ENCODE measurements around the gene CST9.
A peak's percentile ranks its signal among the peaks of the same experiment; 100 is the strongest.
"Not testable (repeated sequence)": the region's sequence is repeated elsewhere in the genome, so short reads cannot be mapped to it uniquely, and the experiment has no call there.

CST9 gene

DNA sequence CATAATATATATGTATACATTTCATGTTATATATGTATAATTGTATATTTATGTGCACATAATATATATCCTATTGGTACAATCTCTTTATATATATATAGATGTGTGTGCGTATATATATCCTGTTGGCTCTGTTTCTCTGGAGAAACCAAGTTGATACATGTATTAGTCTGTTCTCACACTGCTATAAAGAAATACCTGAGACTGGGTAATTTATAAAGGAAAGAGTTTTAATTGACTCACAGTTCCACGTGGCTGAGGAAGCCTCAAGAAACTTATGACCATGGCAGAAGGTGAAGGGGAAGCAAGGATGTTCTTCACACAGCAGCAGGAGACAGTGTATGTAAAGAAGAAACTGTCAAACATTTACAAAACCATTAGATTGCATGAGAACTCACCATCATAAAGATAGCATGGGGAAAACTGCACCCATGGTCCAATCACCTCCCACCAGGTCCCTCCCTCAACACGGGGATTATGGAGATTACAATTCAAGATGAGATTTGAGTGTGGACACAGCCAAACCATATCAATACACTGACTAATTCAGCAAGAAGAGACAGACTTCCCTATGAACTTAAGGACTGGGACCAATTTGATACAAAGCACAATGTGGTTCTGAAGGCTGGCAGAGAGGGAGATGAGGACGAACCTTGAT, 18.1 kb upstream of the CST9 start:
- DNase-seq (ENCODE audit: low read depth in 2 of 2) = no peak

- DNase-seq (ENCODE audit: low read depth in 2 of 2) = no peak
Measured at GRCh38 chr20:23622839-23623343, 17.2 kb upstream of the CST9 start.

GRCh38 chr20:23622401-23622800, 16.7 kb upstream of the CST9 start:
- DNase-seq (ENCODE audit: low read depth in 2 of 2) = not testable (repeated sequence)

DNA sequence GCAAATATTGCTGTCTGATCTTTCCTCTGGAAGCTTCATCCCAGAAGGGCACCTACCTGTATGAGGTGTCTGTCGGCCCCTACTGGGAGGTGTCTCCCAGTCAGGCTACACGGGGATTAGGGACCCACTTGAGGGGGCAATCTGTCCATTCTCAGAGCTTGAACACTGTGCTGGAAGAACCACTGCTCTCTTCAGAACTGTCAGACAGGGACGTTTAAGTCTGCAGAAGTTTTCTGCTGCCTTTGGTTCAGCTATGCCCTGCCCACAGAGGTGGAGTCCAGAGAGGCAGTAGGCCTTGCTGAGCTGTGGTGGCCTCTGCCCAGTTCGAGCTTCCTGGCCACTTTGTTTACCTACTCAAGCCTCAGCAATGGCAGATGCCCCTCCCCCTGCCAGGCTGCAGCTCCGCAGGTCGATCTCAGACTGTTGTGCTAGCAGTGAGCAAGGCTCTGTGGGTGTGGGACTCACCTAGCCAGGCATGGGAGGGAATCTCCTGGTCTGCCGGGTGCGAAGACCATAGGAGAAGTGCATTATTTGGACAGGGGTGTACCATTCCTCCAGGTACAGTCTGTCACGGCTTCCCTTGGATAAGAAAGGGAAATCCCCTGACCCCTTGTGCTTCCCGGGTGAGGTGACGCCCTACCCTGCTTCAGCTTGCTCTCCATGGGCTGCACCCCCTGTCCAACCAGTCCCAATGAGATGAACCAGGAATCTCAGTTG, 15.1 kb upstream of the CST9 start:
- not testable (repeated sequence) for DNase-seq (ENCODE audit: low read depth in 2 of 2)

DNA sequence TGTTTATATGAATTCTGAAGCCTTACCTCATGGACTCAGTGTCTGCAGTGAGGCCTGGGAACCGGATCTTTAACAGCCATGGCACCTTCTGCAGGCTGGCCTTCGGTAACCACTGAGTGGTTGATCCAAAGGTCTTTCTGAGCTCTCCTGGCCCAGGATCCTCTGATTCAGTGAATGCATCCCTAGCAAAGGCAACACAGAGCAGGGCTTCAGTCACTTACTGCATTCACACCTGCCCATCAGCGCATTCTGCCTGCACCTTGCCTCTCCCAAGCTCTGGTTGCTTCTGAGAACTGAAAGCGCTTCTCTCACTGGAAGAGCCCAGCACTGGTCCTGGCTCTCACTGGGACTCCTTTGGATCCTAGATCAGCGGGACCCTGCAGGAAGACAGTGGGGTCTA, 8.4 kb upstream of the CST9 start:
- DNase-seq (ENCODE audit: low read depth in 2 of 2) = no peak

GRCh38 chr20:23613676-23614075, 8.0 kb upstream of the CST9 start:
- DNase-seq (ENCODE audit: low read depth in 2 of 2) = no peak

DNA sequence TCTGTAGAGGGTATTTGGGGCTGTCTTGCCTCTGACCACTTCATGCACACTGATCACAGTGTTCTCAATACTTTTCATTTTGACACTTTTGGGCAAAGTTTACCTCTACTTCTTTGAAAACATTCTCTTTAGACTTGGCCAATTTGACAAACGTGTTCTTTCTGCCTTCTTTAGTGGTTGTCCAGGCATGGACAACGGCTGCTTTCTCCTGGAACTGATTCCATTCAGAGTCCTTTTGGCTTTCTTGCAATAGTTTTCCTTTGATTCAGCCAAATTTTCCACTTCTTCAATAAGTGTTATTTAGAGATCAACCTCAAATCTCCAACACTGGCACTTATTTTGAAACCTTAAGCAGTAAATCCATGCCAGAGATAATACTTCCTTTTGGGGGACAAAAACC, 6.7 kb upstream of the CST9 start:
- DNase-seq (ENCODE audit: low read depth in 2 of 2) = no peak

GRCh38 chr20:23609486-23610109, 3.9 kb upstream of the CST9 start:
- DNase-seq (ENCODE audit: low read depth in 2 of 2) = no peak

GRCh38 chr20:23608251-23608846, 2.6 kb upstream of the CST9 start:
- DNase-seq (ENCODE audit: low read depth in 2 of 2) = no peak

GRCh38 chr20:23607497-23608245, 2.0 kb upstream of the CST9 start:
- DNase-seq (ENCODE audit: low read depth in 2 of 2) = no peak

GRCh38 chr20:23606652-23607049, 934 bp upstream of the CST9 start:
- DNase-seq (ENCODE audit: low read depth in 2 of 2) = peak; percentile 20 to 66

- DNase-seq (ENCODE audit: low read depth in 2 of 2) = no peak
Measured at GRCh38 chr20:23604306-23604705, 1.4 kb downstream of the CST9 start.

DNA sequence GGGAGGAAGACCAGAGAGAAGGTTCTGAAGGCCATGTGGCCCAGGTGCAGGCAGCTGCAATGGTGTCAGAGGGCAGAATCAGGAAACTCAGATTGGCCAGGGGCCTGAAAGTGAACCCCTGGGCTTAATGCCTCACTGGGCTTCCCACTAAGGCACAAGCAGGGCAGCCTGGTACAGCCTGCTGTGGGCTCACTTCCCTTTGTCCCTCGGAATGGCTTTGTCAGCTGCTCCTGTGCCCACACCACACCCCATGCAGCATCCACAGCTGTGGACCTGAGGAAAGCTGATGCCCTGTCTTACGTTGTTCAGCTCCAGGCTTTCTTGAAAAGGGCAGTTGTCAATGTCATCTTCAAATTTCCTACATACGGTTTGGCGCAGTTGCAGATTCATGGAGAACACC, 2.4 kb downstream of the CST9 start:
- DNase-seq (ENCODE audit: low read depth in 2 of 2) = no peak

- no peak for DNase-seq (ENCODE audit: low read depth in 2 of 2)
Measured at GRCh38 chr20:23602699-23603098, 3.0 kb downstream of the CST9 start.

DNA sequence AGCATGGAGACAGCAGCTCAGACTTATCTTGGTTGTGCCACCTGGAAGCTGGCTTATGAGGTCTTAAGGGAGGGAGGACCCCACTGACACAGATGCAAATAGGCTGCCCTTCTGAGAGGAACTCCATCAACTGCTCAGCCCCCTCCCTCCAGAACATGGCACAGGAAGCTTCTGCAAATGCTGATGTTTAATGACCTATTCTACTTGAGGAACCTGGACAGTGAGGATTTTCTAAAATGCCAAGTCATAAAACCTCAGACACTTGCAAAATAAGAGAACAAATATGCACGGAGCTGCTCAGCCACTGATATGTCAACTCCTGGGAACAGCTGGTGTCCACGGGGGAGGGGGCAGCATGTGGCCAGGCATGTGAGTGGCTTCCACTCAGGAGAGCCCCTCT, 3.5 kb downstream of the CST9 start:
- no peak for DNase-seq (ENCODE audit: low read depth in 2 of 2)

- no peak for DNase-seq (ENCODE audit: low read depth in 2 of 2)
Measured at GRCh38 chr20:23601715-23602114, 4.0 kb downstream of the CST9 start.

DNA sequence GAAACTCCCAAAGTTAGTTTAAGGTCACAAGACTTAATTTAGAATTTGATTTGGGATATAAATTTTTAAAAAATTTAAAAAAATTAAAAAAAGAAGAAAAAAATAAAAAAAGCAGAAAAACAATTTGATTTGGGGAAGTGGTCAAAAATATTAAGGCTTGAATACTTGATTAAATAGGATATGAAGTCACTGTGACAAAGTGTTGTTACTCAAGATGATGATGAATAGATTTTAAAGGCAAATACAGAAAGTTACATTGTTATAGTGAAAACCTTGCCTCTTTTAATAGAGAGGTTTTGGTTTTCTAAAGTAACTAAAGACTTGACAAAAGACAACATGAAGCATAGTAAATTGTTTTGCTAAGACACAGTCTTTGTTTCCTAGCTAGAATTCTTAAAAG, 7.2 kb downstream of the CST9 start:
- DNase-seq (ENCODE audit: low read depth in 2 of 2) = no peak

DNA sequence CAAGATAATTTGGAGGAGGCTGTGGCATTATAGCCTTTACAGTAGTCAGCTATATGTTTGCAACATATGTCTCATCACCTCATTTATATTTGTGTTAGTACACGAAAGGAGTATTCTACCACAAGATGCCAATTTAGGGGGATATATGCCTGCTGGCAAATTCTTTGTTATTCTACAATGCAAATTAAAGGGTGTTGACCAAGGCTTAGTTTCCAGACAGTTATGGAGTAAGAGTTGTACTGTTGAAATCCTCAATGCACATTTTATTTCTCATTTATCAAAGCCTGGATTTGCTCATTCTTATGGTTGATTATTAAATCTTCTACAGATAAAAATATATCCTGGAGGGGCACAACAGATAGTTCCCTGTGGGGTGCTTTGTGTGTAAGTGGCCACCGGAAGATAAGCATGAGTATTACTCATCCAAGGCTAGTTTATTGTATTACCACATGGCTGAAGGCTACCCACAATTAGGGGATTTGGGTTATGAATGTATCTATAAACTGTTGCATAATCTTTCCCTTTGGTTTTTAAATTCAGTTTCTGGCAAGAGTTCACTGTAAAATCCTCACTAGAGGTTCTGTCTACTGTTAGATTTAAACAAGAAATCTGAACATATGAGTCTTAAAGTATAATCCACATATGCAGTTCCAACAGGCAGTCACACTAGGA, 9.0 kb downstream of the CST9 start:
- DNase-seq (ENCODE audit: low read depth in 2 of 2) = no peak

DNA sequence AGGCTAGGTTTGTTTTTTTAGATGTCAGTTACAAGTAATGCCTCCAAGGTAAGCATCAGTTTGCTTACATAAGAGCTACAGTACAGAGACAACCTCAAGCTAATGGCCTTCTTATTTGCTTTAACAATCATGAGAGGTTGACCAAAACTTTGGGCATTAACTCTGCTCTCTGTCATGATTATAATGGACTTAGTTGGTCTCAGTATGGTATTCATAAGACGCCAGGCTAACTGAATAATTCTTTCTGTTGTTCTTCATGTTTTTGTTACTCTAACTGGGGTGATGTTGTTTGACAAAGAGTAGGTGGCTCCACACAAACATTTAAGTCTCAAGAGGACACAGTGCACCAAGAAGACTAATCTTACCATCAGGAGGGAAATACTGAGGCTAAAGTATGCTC, 9.8 kb downstream of the CST9 start:
- no peak for DNase-seq (ENCODE audit: low read depth in 2 of 2)

- no peak for DNase-seq (ENCODE audit: low read depth in 2 of 2)
Measured at GRCh38 chr20:23588434-23589403, 17.0 kb downstream of the CST9 start.

Data from stimulated activated CD4-positive, alpha-beta T cell treated with anti-CD3 and anti-CD28 coated beads, Interleukin-12 subunit alpha, Interleukin-12 subunit beta, amount 100 ng/mL, for 24 hours (primary cell).